K562 (cell line): ENCODE data around the gene RDH13. TPM values are rescaled to one million over a fixed set of nuclear protein-coding genes. Genes with fewer than 3 reads are reported as not detected.

Source experiments
- ATAC-seq: fragments of 200-7000 bp; cut with Tn5 transposase; 3 replicates; pipeline ENCODE4 v1.9.1; 2020; ENCODE audit warnings: moderate library complexity
- BruUV-seq: library from RNA; stranded (reverse); fragments of 400-500 nt; replicated peaks from 2 replicates; lab custom pipeline; 2021; lab: Mats Ljungman, UMichigan
- CTCF ChIA-PET: fragments of 300-600 bp; formaldehyde crosslinking; extraction: SDS; loops from one replicate; lab custom pipeline; 2021; ENCODE audit warnings: low intra/inter-chr PET ratio; lab: Yijun Ruan, JAX
- POLR2A ChIA-PET: fragments of 300-600, 350-650 bp; sonication (Branson Sonifier 250); formaldehyde crosslinking; extraction: SDS; loops from one replicate; lab custom pipeline; 2021; ENCODE audit warnings: antibody characterized with exemption, inconsistent platforms; lab: Yijun Ruan, JAX
- DNase-seq, 4 experiments: peaks; one replicate each; pipeline versions ENCODE4 v3.0.0 to v3.0.0-alpha.2; 2011 to 2018; ENCODE audit warnings: low spot score in 3 of 4, mixed read lengths in 3 of 4; ENCODE audit errors: extremely low read depth in 1 of 4
- FAIRE-seq: peaks from 2 replicates; lab custom pipeline; 2011; peaks lifted over from hg19 to GRCh38; lab: Jason Lieb, UNC
- H2AFZ ChIP-seq: 2 replicates; pipeline ENCODE4 v1.6.0; 2011; ENCODE audit warnings: low read depth, low read length, control low read depth, inconsistent platforms
- H3K27ac ChIP-seq: fragments of 200-600 bp; 3 replicates; pipeline ENCODE4 v1.8.0; 2011; ENCODE audit warnings: low read depth, mild to moderate bottlenecking, control low read depth, inconsistent platforms, low read length, moderate library complexity, mixed read lengths; ENCODE audit errors: extremely low read depth
- H3K27me3 ChIP-seq, 2 experiments: fragments of 300-600 bp in 1 of 2; 2 replicates in 1 of 2; 3 replicates in 1 of 2; pipeline versions ENCODE4 v1.6.0 to v1.8.0; 2011; ENCODE audit warnings: inconsistent platforms in 2 of 2, low read length in 2 of 2, mild to moderate bottlenecking in 1 of 2, mixed read lengths in 1 of 2, moderate library complexity in 1 of 2; ENCODE audit not compliant: control insufficient read depth in 2 of 2, insufficient read depth in 2 of 2
- H3K36me3 ChIP-seq: fragments of 300-600 bp; 3 replicates; pipeline ENCODE4 v1.8.0; 2011; ENCODE audit warnings: mild to moderate bottlenecking, low read length, inconsistent platforms; ENCODE audit not compliant: control insufficient read depth, insufficient read depth
- H3K4me1 ChIP-seq, 2 experiments: fragments of 200-600 bp in 1 of 2; replicated peaks in 1 of 2; 2 replicates in 1 of 2; 3 replicates in 1 of 2; pipeline versions ENCODE4 v1.5.1 to v1.8.0; 2011; ENCODE audit warnings: inconsistent platforms in 2 of 2, low read length in 2 of 2, mild to moderate bottlenecking in 1 of 2, mixed read lengths in 1 of 2, moderate library complexity in 1 of 2; ENCODE audit not compliant: control insufficient read depth in 2 of 2, insufficient read depth in 2 of 2
- H3K4me2 ChIP-seq: 2 replicates; pipeline ENCODE4 v1.6.1; 2011; ENCODE audit warnings: low read length, control low read depth, inconsistent platforms, mixed read lengths; ENCODE audit not compliant: insufficient read depth
- H3K4me3 ChIP-seq: fragments of 200-600 bp; sonication (generic), shearing (Covaris generic); 2 replicates; pipeline ENCODE4 v1.5.1; 2016; ENCODE audit warnings: control low read depth, inconsistent platforms
- H3K79me2 ChIP-seq: fragments of 200-600 bp; 3 replicates; pipeline ENCODE4 v1.8.0; 2011; ENCODE audit warnings: low read length, inconsistent platforms; ENCODE audit not compliant: control insufficient read depth, insufficient read depth
- H3K9ac ChIP-seq, 2 experiments: 2 replicates each; pipeline versions ENCODE4 v1.6.0 to v1.6.1; 2011; ENCODE audit warnings: low read depth in 2 of 2, low read length in 2 of 2, control low read depth in 1 of 2, inconsistent platforms in 1 of 2, mild to moderate bottlenecking in 1 of 2, mixed read lengths in 1 of 2; ENCODE audit not compliant: insufficient read depth in 1 of 2
- H3K9me1 ChIP-seq: one replicate; pipeline ENCODE4 v1.6.0; 2011; ENCODE audit warnings: inconsistent platforms, mild to moderate bottlenecking, low read length, moderate library complexity; ENCODE audit not compliant: control insufficient read depth, insufficient read depth
- H3K9me3 ChIP-seq: replicated peaks from 2 replicates; pipeline ENCODE4 v1.5.1; 2011; ENCODE audit warnings: low read depth, low read length, inconsistent platforms; ENCODE audit not compliant: control insufficient read depth, insufficient read depth
- H4K20me1 ChIP-seq: replicated peaks from 2 replicates; pipeline ENCODE4 v1.6.1; 2011; ENCODE audit warnings: low read length, inconsistent platforms, mixed read lengths; ENCODE audit not compliant: control insufficient read depth, insufficient read depth
- ATF1 ChIP-seq, 2 experiments: fragments of 450-650 bp in 1 of 2; IDR thresholded peaks; 2 replicates each; pipeline ENCODE4 v1.6.1; 2016; ENCODE audit warnings: missing compliant biosample characterization in 1 of 2, missing genetic modification characterization in 1 of 2
- JUND ChIP-seq, 2 experiments: IDR thresholded peaks; 2 replicates in 1 of 2; 3 replicates in 1 of 2; pipeline ENCODE4 v1.6.1; 2011; ENCODE audit warnings: borderline replicate concordance in 2 of 2, low read depth in 2 of 2, low read length in 2 of 2, improper control_type of control experiment in 1 of 2, missing biosample characterization in 1 of 2, missing genetic modification characterization in 1 of 2, missing genetic modification reagents in 1 of 2
- NR4A1 ChIP-seq, 2 experiments: fragments of 250-450 bp in 1 of 2; fragments of 450-650 bp in 1 of 2; sonication (Bioruptor Pico) in 1 of 2; IDR thresholded peaks; 2 replicates each; pipeline versions ENCODE4 v1.4.0 to v1.6.1; 2016 to 2020; ENCODE audit warnings: mild to moderate bottlenecking in 2 of 2, missing compliant biosample characterization in 1 of 2, missing genetic modification characterization in 1 of 2, moderate library complexity in 1 of 2
- ZNF780A ChIP-seq: fragments of 250-450 bp; sonication (Bioruptor Pico); IDR thresholded peaks from 2 replicates; pipeline ENCODE4 v1.5.0; 2021; ENCODE audit warnings: mild to moderate bottlenecking
- whole genome bisulfite sequencing: fragments of 100-300 bp; shearing (Covaris generic); methylation state at CpG from one replicate; pipeline ENCODE4 v1.1.6; 2016; ENCODE audit warnings: low coverage, mixed read lengths; ENCODE audit not compliant: insufficient coverage; ENCODE audit errors: missing lambda C conversion rate; 5-methylcytosine and 5-hydroxymethylcytosine counted together
- in situ Hi-C: fragments of 300-500 bp; cut with MboI; formaldehyde crosslinking; loops from 4 replicates; pipeline ENCODE4 v1.15.0; 2018; ENCODE audit warnings: inconsistent platforms, mixed read lengths
- intact Hi-C: fragments of 100-400 bp; cut with micrococcal nuclease; formaldehyde crosslinking; loops from 2 replicates; pipeline ENCODE4 v1.14.2; 2022
- polyA plus RNA-seq, 8 experiments: library from polyadenylated mRNA; depleted of rRNA in 4 of 8; stranded (reverse) in 5 of 8; unstranded in 3 of 8; fragments of >200 nt; fragmentation: Nextera tagmentation in 2 of 8; fragmentation: Illumina TruSeq in 1 of 8; extraction: Ambion mirVana in 2 of 8; extraction: Trizol in 1 of 8; gene quantifications; 2 replicates each; pipeline versions ENCODE4 v1.2.1 to v1.2.3, GENCODE V29; 2011 to 2014; ENCODE audit warnings: inconsistent platforms in 1 of 8, missing spikeins in 1 of 8
- total RNA-seq, 7 experiments: library from RNA; depleted of rRNA in 6 of 7; stranded (reverse); fragments of >200 nt in 6 of 7; fragmentation: Illumina TruSeq in 2 of 7; extraction: Trizol in 2 of 7; gene quantifications; 2 replicates each; pipeline versions ENCODE4 v1.2.1 to v1.2.3, GENCODE V29; 2011 to 2021; ENCODE audit warnings: low replicate concordance in 1 of 7

RDH13 gene
- total and polyA plus RNA-seq, 9 of the 15 experiments (the other 6 are each of a cell fraction or from before 2014, with no cell fraction given), result 7.5 to 70.3 (median 39.5) TPM

- H3K27ac ChIP-seq, result no peak overlapping the region
- no peaks in the 10 kb centered on the region for H3K36me3 ChIP-seq
- CTCF ChIA-PET, result no interaction called here
- peaks cover 19 to 21% of the 10 kb centered on the region in 2 experiments for H3K4me1 ChIP-seq
- DNase-seq (no peak), FAIRE-seq (no peak), ATAC-seq (no peak)
- POLR2A ChIA-PET, result interaction anchor here (1.0 to 5.9 kb wide), 2 partner anchors 11 to 24 kb away, joined by 3 to 32 read pairs; no protein-coding TSS in a partner anchor
- H3K4me2 ChIP-seq, result peak overlapping the region; percentile 86
- no peaks in the 10 kb centered on the region for H3K9me3 ChIP-seq
- no peaks in the 10 kb centered on the region for H3K9me1 ChIP-seq
- H2AFZ ChIP-seq, result 0 out of 2 replicates have a peak overlapping the region, but pooled peaks have one; percentile 88
- H3K4me3 ChIP-seq, result no peak overlapping the region
- intact Hi-C loops (no loop called here), in situ Hi-C loops (no loop called here)
- no peak overlapping the region for H3K9ac ChIP-seq
- BruUV-seq, result no TSS peak
- 65% methylated on average over 2 of the region's 2 CpGs for WGBS
- no peaks in the 10 kb centered on the region for H3K79me2 ChIP-seq
- H4K20me1 ChIP-seq, result no peaks in the 10 kb centered on the region
- TF ChIP-seq ATF1 (CRISPR knock-in tag; IDR thresholded peaks at IDR 0.05) (no peak), ATF1 (tag; IDR thresholded peaks at IDR 0.05) (0 out of 2 replicates have a peak, but pooled peaks have one; percentile 3), NR4A1 (CRISPR knock-in tag; IDR thresholded peaks at IDR 0.05) (no peak), NR4A1 (tag; IDR thresholded peaks at IDR 0.05) (no peak), ZNF780A (CRISPR knock-in tag) (no peak), JUND (IDR thresholded peaks at IDR 0.05; ENCODE audit: borderline replicate concordance, low read depth, low read length) (no peak), JUND (tag; IDR thresholded peaks at IDR 0.05; ENCODE audit: borderline replicate concordance, low read depth, low read length) (no peak)
- H3K27me3 ChIP-seq, result peaks cover 8% of the 10 kb centered on the region in 2 experiments; a peak in 4 of 5 replicates
Measured at GRCh38 chr19:55069865-55070197, 6.9 kb upstream of the RDH13 start.
